CD4-positive, alpha-beta T cell (primary cell): Measurements from ENCODE around the gene FAM170B. TPM values are rescaled to one million over a fixed set of nuclear protein-coding genes. Genes with fewer than 3 reads are reported as not detected.

Experiments used
- ATAC-seq: fragments of 200-7000 bp; cut with Tn5 transposase; one replicate; pipeline ENCODE4 v1.10.0; 2022; ENCODE audit warnings: mild to moderate bottlenecking; ENCODE audit not compliant: poor library complexity
- CTCF ChIA-PET: fragments of 350-600 bp; sonication (Branson Sonifier 250); formaldehyde crosslinking; loops from one replicate; lab custom pipeline; 2021; ENCODE audit warnings: antibody characterized with exemption, inconsistent platforms; lab: Charles Lee
- POLR2A ChIA-PET: fragments of 350-600 bp; sonication (Branson Sonifier 250); formaldehyde crosslinking; loops from one replicate; lab custom pipeline; 2021; ENCODE audit warnings: antibody characterized with exemption, inconsistent platforms; lab: Charles Lee
- DNase-seq, 14 experiments: peaks; one replicate each; pipeline ENCODE4 v3.0.0-alpha.2; 2013 to 2020; ENCODE audit warnings: mixed read lengths in 2 of 14
- H3K27ac ChIP-seq, 2 donors: one replicate each; pipeline versions ENCODE4 v1.5.1 to v1.7.0; 2013; ENCODE audit warnings: low read length in 2 of 2, low read depth in 1 of 2, mild to moderate bottlenecking in 1 of 2
- H3K27me3 ChIP-seq, 2 experiments: 1 replicate in 1 of 2; 2 replicates in 1 of 2; pipeline versions ENCODE4 v1.6.1 to v1.7.0; 2013; ENCODE audit warnings: low read length in 2 of 2, control low read depth in 1 of 2, mild to moderate bottlenecking in 1 of 2, moderate library complexity in 1 of 2; ENCODE audit not compliant: insufficient read depth in 2 of 2, control insufficient read depth in 1 of 2
- H3K36me3 ChIP-seq: one replicate; pipeline ENCODE4 v1.6.1; 2013; ENCODE audit warnings: low read length, control low read depth; ENCODE audit not compliant: insufficient read depth
- H3K4me1 ChIP-seq: one replicate; pipeline ENCODE4 v1.6.1; 2013; ENCODE audit warnings: low read length, control low read depth; ENCODE audit not compliant: insufficient read depth
- H3K4me3 ChIP-seq: one replicate; pipeline ENCODE4 v1.5.1; 2013; ENCODE audit warnings: mild to moderate bottlenecking, low read length, moderate library complexity
- H3K9me3 ChIP-seq, 2 experiments: 1 replicate in 1 of 2; 2 replicates in 1 of 2; pipeline versions ENCODE4 v1.6.1 to v1.7.0; 2013; ENCODE audit warnings: low read length in 2 of 2, mild to moderate bottlenecking in 2 of 2, control low read depth in 1 of 2, moderate library complexity in 1 of 2; ENCODE audit not compliant: control insufficient read depth in 1 of 2, insufficient read depth in 1 of 2
- H3K27ac Mint-ChIP-seq: one replicate; pipeline ENCODE4 v1.8.0; 2020; ENCODE audit warnings: mixed read lengths
- H3K27me3 Mint-ChIP-seq: one replicate; pipeline ENCODE4 v1.8.0; 2021; ENCODE audit warnings: mixed read lengths
- H3K36me3 Mint-ChIP-seq: one replicate; pipeline ENCODE4 v1.8.0; 2021; ENCODE audit warnings: low read depth, mixed read lengths
- H3K4me1 Mint-ChIP-seq: one replicate; pipeline ENCODE4 v1.8.0; 2021; ENCODE audit warnings: low read depth, mixed read lengths
- H3K4me3 Mint-ChIP-seq: one replicate; pipeline ENCODE4 v1.8.0; 2020; ENCODE audit warnings: mild to moderate bottlenecking, mixed read lengths
- H3K9me3 Mint-ChIP-seq: one replicate; pipeline ENCODE4 v1.8.0; 2020; ENCODE audit warnings: mixed read lengths
- intact Hi-C, 2 experiments: fragments of 100-400 bp; cut with DNase I in 1 of 2; cut with micrococcal nuclease in 1 of 2; formaldehyde crosslinking; loops; one replicate each; pipeline versions ENCODE4 v1.15.1 to v1.9.0; 2023 to 2025; cut with DNase I, micrococcal nuclease
- total RNA-seq, 174 experiments: library from RNA in 2 of 174; stranded (reverse) in 2 of 174; gene quantifications; one replicate each; pipeline ENCODE4 v1.2.3 and lab custom pipeline; 2021 to 2026
- TF ChIP-seq, protein P1 (sequence below): fragments of 200-600 bp; IDR thresholded peaks from one replicate; pipeline ENCODE4 v1.8.0; 2022; ENCODE audit warnings: antibody characterized with exemption, mild to moderate bottlenecking

FAM170B gene
- total RNA-seq, 2 experiments from 2014 or later, result not detected

DNA sequence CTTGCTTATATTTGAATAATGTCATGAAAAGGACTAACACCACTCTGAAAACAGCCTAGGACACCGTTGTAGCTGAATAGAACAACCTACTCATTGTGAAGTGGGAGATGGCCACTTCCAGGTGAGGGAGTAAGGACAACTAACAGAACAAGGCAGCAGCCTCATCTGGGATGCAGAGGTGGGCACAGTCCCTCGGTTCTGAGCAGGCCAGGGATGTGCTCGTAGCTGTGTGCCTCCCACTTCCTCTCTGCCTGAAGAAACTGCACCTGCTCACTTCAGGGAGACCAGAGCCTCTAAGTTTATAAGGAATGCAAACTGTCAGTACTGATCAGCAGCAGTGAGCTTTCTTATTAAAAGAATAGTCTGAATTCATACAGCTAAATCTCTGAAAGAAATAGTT lies 21.0 kb downstream of the FAM170B start:
- Mint-ChIP-seq H3K9me3 (no peaks in the 10 kb centered on the region), H3K27me3 (peaks cover 38% of the 10 kb centered on the region), H3K4me3 (no peak overlapping the region), H3K4me1 (no peaks in the 10 kb centered on the region), H3K27ac (no peak overlapping the region), H3K36me3 (no peaks in the 10 kb centered on the region)
- ATAC-seq (no peak), DNase-seq (no peak)
- Histone ChIP-seq H3K9me3 (peaks cover 0 to 9% of the 10 kb centered on the region in 2 experiments), H3K27me3 (peaks cover 8 to 24% of the 10 kb centered on the region in 2 experiments), H3K27ac (no peak overlapping the region), H3K36me3 (no peaks in the 10 kb centered on the region), H3K4me3 (no peak overlapping the region), H3K4me1 (no peaks in the 10 kb centered on the region)
- intact Hi-C loops, result no loop called here
- TF ChIP-seq, protein P1, sequence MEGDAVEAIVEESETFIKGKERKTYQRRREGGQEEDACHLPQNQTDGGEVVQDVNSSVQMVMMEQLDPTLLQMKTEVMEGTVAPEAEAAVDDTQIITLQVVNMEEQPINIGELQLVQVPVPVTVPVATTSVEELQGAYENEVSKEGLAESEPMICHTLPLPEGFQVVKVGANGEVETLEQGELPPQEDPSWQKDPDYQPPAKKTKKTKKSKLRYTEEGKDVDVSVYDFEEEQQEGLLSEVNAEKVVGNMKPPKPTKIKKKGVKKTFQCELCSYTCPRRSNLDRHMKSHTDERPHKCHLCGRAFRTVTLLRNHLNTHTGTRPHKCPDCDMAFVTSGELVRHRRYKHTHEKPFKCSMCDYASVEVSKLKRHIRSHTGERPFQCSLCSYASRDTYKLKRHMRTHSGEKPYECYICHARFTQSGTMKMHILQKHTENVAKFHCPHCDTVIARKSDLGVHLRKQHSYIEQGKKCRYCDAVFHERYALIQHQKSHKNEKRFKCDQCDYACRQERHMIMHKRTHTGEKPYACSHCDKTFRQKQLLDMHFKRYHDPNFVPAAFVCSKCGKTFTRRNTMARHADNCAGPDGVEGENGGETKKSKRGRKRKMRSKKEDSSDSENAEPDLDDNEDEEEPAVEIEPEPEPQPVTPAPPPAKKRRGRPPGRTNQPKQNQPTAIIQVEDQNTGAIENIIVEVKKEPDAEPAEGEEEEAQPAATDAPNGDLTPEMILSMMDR, result no peak
- ChIA-PET POLR2A (no interaction called here), CTCF (no interaction called here)

DNA sequence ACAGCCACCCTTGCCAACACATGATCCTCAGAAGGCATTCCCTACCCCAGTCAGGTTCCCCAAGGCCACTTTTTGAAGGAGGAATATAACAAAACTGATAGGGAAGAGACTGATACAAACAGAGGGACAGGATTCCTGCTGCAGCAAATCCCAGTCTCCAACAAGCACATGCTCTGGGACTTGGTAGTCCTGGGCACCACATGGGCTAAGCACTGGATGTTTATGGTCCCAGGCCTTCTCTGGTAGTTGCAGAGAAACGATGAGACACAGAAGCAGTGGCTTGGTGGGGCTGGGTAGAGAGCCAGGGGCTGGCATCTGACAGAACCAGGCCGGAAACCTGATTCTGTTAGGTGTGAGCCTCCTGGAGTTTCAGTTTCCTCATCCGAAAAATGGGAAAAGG lies 21.7 kb downstream of the FAM170B start:
- H3K4me1 ChIP-seq, result no peaks in the 10 kb centered on the region
- ChIA-PET CTCF (no interaction called here), POLR2A (no interaction called here)
- H3K9me3 ChIP-seq, result peaks cover 0 to 15% of the 10 kb centered on the region in 2 experiments
- peaks cover 8 to 24% of the 10 kb centered on the region in 2 experiments for H3K27me3 ChIP-seq
- no peaks in the 10 kb centered on the region for H3K9me3 Mint-ChIP-seq
- intact Hi-C loops, result no loop called here
- no peaks in the 10 kb centered on the region for H3K4me1 Mint-ChIP-seq
- no peak overlapping the region for H3K4me3 ChIP-seq
- DNase-seq (no peak), ATAC-seq (no peak)
- no peak overlapping the region for H3K27ac Mint-ChIP-seq
- H3K27me3 Mint-ChIP-seq, result peaks cover 33% of the 10 kb centered on the region
- H3K4me3 Mint-ChIP-seq, result no peak overlapping the region
- TF ChIP-seq, protein P1, result no peak
- H3K36me3 ChIP-seq, result no peaks in the 10 kb centered on the region
- H3K27ac ChIP-seq, result no peak overlapping the region
- no peaks in the 10 kb centered on the region for H3K36me3 Mint-ChIP-seq

- H3K4me3 ChIP-seq, result no peak overlapping the region
- DNase-seq (no peak), ATAC-seq (no peak)
- H3K27me3 ChIP-seq, result peaks cover 8 to 24% of the 10 kb centered on the region in 2 experiments
- H3K36me3 Mint-ChIP-seq, result no peaks in the 10 kb centered on the region
- H3K4me1 ChIP-seq, result no peaks in the 10 kb centered on the region
- TF ChIP-seq, protein P1, result no peak
- H3K36me3 ChIP-seq, result no peaks in the 10 kb centered on the region
- intact Hi-C loops, result no loop called here
- H3K4me3 Mint-ChIP-seq, result no peak overlapping the region
- peaks cover 0 to 18% of the 10 kb centered on the region in 2 experiments for H3K9me3 ChIP-seq
- H3K9me3 Mint-ChIP-seq, result no peaks in the 10 kb centered on the region
- H3K27ac ChIP-seq, result no peak overlapping the region
- ChIA-PET CTCF (no interaction called here), POLR2A (no interaction called here)
- H3K27ac Mint-ChIP-seq, result no peak overlapping the region
- peaks cover 25% of the 10 kb centered on the region for H3K27me3 Mint-ChIP-seq
- no peaks in the 10 kb centered on the region for H3K4me1 Mint-ChIP-seq
Measured at GRCh38 chr10:49111320-49111698, 22.5 kb downstream of the FAM170B start.
